ENCODE data around the gene SHH.

DNA sequence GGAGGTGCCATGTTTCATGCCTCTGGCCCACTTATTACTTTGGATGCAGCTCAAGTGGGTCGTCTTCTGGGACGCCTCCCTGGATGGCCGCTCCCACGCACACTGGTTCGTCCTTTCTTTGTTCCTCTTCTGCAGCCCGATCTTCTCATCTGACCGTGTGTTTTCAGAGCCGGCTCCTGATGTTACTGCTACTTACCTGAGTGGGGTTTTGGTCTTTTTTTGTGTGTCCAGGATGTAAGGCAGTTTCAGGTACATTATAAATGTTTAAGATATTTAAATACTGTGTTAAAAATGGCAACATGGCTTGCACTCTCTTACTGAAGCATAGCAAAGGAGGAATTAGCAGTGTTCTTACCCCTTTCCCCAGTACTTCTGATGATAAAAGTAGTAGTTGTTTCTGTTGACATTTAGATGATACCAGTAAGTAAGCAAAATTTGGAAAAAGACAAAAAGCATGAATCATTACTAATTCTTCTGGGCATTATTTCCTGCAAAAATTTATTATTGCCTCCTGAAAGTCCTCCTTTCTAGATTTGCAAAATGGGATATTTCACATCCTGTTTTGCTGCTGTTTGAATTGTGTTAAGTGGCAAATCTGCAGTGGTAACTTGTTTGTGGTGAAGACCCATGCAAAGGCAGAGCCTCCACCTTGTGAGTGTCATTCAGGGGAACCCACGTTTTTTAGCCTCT, 59.4 kb downstream of the SHH start:
- TF ChIP-seq, protein P1, sequence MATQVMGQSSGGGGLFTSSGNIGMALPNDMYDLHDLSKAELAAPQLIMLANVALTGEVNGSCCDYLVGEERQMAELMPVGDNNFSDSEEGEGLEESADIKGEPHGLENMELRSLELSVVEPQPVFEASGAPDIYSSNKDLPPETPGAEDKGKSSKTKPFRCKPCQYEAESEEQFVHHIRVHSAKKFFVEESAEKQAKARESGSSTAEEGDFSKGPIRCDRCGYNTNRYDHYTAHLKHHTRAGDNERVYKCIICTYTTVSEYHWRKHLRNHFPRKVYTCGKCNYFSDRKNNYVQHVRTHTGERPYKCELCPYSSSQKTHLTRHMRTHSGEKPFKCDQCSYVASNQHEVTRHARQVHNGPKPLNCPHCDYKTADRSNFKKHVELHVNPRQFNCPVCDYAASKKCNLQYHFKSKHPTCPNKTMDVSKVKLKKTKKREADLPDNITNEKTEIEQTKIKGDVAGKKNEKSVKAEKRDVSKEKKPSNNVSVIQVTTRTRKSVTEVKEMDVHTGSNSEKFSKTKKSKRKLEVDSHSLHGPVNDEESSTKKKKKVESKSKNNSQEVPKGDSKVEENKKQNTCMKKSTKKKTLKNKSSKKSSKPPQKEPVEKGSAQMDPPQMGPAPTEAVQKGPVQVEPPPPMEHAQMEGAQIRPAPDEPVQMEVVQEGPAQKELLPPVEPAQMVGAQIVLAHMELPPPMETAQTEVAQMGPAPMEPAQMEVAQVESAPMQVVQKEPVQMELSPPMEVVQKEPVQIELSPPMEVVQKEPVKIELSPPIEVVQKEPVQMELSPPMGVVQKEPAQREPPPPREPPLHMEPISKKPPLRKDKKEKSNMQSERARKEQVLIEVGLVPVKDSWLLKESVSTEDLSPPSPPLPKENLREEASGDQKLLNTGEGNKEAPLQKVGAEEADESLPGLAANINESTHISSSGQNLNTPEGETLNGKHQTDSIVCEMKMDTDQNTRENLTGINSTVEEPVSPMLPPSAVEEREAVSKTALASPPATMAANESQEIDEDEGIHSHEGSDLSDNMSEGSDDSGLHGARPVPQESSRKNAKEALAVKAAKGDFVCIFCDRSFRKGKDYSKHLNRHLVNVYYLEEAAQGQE (IDR thresholded peaks at IDR 0.05; ENCODE audit: unreplicated experiment) = no peak
- TF ChIP-seq EZH2phosphoT487 (IDR thresholded peaks at IDR 0.05; ENCODE audit: unreplicated experiment) (no peak), EZH2 (IDR thresholded peaks at IDR 0.05; ENCODE audit: low read depth, unreplicated experiment) (no peak), POLR2AphosphoS5 (IDR thresholded peaks at IDR 0.05; ENCODE audit: low read depth) (no peak), CREB1 (CRISPR knock-in tag; IDR thresholded peaks at IDR 0.05; ENCODE audit: low read depth) (no peak), ZNF114 (CRISPR knock-in tag; IDR thresholded peaks at IDR 0.05) (no peak), NANOG (IDR thresholded peaks at IDR 0.05; ENCODE audit: borderline replicate concordance) (no peak), JUNB (IDR thresholded peaks at IDR 0.05; ENCODE audit: unreplicated experiment) (no peak), STAT1 (IDR thresholded peaks at IDR 0.05; ENCODE audit: unreplicated experiment) (no peak), ZNF331 (CRISPR knock-in tag; IDR thresholded peaks at IDR 0.05; ENCODE audit: low read depth) (no peak)
- TF ChIP-seq, protein P2, sequence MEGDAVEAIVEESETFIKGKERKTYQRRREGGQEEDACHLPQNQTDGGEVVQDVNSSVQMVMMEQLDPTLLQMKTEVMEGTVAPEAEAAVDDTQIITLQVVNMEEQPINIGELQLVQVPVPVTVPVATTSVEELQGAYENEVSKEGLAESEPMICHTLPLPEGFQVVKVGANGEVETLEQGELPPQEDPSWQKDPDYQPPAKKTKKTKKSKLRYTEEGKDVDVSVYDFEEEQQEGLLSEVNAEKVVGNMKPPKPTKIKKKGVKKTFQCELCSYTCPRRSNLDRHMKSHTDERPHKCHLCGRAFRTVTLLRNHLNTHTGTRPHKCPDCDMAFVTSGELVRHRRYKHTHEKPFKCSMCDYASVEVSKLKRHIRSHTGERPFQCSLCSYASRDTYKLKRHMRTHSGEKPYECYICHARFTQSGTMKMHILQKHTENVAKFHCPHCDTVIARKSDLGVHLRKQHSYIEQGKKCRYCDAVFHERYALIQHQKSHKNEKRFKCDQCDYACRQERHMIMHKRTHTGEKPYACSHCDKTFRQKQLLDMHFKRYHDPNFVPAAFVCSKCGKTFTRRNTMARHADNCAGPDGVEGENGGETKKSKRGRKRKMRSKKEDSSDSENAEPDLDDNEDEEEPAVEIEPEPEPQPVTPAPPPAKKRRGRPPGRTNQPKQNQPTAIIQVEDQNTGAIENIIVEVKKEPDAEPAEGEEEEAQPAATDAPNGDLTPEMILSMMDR (conservative IDR thresholded peaks at IDR 0.05; ENCODE audit: low read depth in 2 of 2) = no peak
- TF ChIP-seq, protein P3, sequence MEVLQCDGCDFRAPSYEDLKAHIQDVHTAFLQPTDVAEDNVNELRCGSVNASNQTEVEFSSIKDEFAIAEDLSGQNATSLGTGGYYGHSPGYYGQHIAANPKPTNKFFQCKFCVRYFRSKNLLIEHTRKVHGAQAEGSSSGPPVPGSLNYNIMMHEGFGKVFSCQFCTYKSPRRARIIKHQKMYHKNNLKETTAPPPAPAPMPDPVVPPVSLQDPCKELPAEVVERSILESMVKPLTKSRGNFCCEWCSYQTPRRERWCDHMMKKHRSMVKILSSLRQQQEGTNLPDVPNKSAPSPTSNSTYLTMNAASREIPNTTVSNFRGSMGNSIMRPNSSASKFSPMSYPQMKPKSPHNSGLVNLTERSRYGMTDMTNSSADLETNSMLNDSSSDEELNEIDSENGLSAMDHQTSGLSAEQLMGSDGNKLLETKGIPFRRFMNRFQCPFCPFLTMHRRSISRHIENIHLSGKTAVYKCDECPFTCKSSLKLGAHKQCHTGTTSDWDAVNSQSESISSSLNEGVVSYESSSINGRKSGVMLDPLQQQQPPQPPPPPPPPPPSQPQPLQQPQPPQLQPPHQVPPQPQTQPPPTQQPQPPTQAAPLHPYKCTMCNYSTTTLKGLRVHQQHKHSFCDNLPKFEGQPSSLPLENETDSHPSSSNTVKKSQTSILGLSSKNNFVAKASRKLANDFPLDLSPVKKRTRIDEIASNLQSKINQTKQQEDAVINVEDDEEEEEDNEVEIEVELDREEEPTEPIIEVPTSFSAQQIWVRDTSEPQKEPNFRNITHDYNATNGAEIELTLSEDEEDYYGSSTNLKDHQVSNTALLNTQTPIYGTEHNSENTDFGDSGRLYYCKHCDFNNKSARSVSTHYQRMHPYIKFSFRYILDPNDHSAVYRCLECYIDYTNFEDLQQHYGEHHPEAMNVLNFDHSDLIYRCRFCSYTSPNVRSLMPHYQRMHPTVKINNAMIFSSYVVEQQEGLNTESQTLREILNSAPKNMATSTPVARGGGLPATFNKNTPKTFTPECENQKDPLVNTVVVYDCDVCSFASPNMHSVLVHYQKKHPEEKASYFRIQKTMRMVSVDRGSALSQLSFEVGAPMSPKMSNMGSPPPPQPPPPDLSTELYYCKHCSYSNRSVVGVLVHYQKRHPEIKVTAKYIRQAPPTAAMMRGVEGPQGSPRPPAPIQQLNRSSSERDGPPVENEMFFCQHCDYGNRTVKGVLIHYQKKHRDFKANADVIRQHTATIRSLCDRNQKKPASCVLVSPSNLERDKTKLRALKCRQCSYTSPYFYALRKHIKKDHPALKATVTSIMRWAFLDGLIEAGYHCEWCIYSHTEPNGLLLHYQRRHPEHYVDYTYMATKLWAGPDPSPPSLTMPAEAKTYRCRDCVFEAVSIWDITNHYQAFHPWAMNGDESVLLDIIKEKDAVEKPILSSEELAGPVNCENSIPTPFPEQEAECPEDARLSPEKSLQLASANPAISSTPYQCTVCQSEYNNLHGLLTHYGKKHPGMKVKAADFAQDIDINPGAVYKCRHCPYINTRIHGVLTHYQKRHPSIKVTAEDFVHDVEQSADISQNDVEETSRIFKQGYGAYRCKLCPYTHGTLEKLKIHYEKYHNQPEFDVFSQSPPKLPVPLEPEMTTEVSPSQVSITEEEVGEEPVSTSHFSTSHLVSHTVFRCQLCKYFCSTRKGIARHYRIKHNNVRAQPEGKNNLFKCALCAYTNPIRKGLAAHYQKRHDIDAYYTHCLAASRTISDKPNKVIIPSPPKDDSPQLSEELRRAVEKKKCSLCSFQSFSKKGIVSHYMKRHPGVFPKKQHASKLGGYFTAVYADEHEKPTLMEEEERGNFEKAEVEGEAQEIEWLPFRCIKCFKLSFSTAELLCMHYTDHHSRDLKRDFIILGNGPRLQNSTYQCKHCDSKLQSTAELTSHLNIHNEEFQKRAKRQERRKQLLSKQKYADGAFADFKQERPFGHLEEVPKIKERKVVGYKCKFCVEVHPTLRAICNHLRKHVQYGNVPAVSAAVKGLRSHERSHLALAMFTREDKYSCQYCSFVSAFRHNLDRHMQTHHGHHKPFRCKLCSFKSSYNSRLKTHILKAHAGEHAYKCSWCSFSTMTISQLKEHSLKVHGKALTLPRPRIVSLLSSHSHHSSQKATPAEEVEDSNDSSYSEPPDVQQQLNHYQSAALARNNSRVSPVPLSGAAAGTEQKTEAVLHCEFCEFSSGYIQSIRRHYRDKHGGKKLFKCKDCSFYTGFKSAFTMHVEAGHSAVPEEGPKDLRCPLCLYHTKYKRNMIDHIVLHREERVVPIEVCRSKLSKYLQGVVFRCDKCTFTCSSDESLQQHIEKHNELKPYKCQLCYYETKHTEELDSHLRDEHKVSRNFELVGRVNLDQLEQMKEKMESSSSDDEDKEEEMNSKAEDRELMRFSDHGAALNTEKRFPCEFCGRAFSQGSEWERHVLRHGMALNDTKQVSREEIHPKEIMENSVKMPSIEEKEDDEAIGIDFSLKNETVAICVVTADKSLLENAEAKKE (CRISPR knock-in tag; IDR thresholded peaks at IDR 0.05) = no peak
- TF ChIP-seq, protein P4, sequence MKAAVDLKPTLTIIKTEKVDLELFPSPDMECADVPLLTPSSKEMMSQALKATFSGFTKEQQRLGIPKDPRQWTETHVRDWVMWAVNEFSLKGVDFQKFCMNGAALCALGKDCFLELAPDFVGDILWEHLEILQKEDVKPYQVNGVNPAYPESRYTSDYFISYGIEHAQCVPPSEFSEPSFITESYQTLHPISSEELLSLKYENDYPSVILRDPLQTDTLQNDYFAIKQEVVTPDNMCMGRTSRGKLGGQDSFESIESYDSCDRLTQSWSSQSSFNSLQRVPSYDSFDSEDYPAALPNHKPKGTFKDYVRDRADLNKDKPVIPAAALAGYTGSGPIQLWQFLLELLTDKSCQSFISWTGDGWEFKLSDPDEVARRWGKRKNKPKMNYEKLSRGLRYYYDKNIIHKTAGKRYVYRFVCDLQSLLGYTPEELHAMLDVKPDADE (IDR thresholded peaks at IDR 0.05) = no peak

Data from GM23338 (cell line).